ENCODE data around the gene TBC1D22A. TPM values are rescaled to one million over a fixed set of nuclear protein-coding genes. Genes with fewer than 3 reads are reported as not detected.

The TBC1D22A gene
- total RNA-seq, 1 experiment from 2014 or later: 26.0 TPM

DNA sequence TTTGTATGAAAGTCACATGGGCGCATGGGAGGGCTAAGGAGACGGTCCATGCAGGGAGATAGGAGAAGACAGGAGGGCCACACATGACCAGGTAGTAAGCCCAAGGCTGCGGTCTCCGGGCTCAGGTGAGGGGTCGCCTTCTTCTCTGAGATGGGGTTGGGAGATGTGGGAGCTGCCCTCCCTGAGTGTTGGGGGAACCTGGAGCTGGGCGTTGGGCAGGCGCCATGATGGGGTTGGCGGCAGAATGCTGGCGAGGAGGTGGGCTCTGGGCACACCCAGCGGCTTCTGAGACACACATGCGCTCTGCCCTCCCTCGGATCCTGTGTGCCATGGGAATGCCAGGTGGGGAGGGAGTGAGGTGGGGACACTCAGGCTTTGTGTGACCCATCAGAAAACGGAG is 254.8 kb downstream of the TBC1D22A start:
- CTCF ChIA-PET: interaction anchor here (0.9 to 1.2 kb wide), 2 partner anchors 10 to 22 kb away, joined by 3 to 4 read pairs; no protein-coding TSS in a partner anchor
- H3K27ac Mint-ChIP-seq (ENCODE audit: low read depth, unreplicated experiment): no peak overlapping the region
- no peak for DNase-seq (ENCODE audit: unreplicated experiment)
- BruUV-seq (replicated peaks): no TSS peak
- no peak overlapping the region for H3K4me3 Mint-ChIP-seq (ENCODE audit: unreplicated experiment)
- POLR2A ChIA-PET: no interaction called here
- no peaks in the 10 kb centered on the region for H3K27me3 Mint-ChIP-seq (ENCODE audit: insufficient read depth, unreplicated experiment)
- H3K4me1 Mint-ChIP-seq (ENCODE audit: insufficient read depth, unreplicated experiment): no peaks in the 10 kb centered on the region
- no peaks in the 10 kb centered on the region for H3K9me3 Mint-ChIP-seq (ENCODE audit: unreplicated experiment)
- intact Hi-C loops (cut with micrococcal nuclease): no loop called here
- H3K36me3 Mint-ChIP-seq (ENCODE audit: insufficient read depth, unreplicated experiment): peaks cover 15% of the 10 kb centered on the region
- TF ChIP-seq, protein P1, sequence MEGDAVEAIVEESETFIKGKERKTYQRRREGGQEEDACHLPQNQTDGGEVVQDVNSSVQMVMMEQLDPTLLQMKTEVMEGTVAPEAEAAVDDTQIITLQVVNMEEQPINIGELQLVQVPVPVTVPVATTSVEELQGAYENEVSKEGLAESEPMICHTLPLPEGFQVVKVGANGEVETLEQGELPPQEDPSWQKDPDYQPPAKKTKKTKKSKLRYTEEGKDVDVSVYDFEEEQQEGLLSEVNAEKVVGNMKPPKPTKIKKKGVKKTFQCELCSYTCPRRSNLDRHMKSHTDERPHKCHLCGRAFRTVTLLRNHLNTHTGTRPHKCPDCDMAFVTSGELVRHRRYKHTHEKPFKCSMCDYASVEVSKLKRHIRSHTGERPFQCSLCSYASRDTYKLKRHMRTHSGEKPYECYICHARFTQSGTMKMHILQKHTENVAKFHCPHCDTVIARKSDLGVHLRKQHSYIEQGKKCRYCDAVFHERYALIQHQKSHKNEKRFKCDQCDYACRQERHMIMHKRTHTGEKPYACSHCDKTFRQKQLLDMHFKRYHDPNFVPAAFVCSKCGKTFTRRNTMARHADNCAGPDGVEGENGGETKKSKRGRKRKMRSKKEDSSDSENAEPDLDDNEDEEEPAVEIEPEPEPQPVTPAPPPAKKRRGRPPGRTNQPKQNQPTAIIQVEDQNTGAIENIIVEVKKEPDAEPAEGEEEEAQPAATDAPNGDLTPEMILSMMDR (IDR thresholded peaks at IDR 0.05; ENCODE audit: unreplicated experiment): no peak

DNA sequence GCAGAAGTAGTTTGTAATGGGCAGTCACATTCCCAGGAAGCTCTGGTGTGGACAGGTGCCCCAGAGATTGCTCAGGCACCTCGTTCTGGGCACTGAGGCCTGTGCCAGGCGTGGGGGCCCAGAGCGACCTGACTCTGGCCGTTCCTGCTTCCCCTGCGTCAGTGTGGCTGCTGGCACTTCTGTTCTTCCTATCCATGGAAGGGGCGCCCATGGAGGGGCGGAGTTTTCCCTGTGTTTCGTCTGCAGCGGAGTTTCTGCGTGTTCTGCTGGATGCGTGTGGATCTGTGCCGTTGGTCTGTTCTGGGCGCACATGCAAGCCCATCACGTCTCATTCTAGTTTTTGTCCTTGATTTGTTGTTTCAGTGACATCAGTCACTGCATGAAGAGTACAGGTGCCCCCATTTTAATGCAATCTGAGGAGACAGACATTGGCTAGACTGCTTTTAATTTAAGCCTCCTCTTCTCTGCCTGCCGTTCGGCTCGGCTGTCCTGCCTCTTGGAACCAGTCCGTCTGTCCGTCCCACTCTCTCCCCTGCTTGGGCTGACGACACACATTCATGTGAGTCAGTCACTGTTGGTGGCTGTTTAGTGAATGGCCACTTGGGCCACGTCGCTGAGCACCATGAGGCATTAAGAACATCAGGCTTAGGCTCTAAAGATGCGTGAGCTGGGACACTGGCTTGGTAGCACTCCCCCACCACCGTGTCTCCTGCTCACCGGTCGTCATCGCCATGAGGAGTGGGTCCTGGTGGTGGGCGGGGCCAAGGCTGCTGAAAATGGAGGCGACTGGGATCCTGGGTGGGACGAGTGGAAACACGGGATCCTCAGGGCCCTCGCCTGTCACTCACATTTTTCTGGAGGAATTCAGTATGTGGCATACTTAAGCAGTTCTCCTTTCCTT is 255.8 kb downstream of the TBC1D22A start:
- Mint-ChIP-seq H3K36me3 (ENCODE audit: insufficient read depth, unreplicated experiment) (peaks cover 11% of the 10 kb centered on the region), H3K4me3 (ENCODE audit: unreplicated experiment) (no peak overlapping the region), H3K27ac (ENCODE audit: low read depth, unreplicated experiment) (no peak overlapping the region), H3K4me1 (ENCODE audit: insufficient read depth, unreplicated experiment) (no peaks in the 10 kb centered on the region), H3K27me3 (ENCODE audit: insufficient read depth, unreplicated experiment) (no peaks in the 10 kb centered on the region), H3K9me3 (ENCODE audit: unreplicated experiment) (no peaks in the 10 kb centered on the region)
- CTCF ChIA-PET: interaction anchor here (0.8 to 1.2 kb wide), 2 partner anchors 9 to 56 kb away, joined by 3 read pairs; no protein-coding TSS in a partner anchor
- TF ChIP-seq, protein P1 (IDR thresholded peaks at IDR 0.05; ENCODE audit: unreplicated experiment): no peak
- no TSS peak for BruUV-seq (replicated peaks)
- no peak for DNase-seq (ENCODE audit: unreplicated experiment)
- intact Hi-C loops (cut with micrococcal nuclease): no loop called here
- POLR2A ChIA-PET: no interaction called here

DNA sequence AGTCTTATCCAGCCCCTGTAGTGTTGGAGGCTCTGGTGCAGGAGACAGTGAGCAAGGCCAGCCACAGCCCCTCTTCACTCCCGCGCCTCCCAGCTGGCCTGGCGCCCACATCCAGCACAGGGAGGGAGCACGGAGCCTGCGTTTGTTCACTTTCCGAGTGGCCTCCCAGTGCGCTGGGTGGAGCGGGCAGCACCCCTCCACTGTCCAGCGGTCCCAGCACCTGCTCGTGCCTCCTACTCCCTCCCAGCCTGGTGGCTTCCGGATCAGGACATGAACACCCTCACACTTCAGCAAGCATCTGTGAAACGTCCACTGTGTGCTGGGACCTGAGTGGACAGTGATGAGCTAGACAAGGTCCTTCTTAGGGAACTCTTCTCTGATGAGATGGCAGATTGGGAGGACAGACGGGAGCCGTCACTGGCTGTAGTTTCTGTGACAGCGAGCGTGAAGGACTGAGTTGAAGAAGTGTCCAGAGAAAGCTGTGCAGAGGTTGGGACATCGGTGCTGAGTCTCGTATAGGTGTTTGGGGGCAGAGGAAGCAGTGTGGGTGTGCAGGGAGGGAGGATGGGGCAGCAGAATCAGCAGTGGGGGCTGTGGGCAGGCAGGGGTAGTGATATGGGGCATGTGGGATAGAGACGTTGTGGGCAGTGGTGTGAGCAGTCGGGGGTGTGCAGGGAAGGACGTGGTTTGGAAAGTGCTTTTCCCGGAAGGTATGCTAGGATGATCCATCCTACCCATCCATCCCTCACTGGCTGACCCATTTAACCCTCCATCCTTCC is 256.8 kb downstream of the TBC1D22A start:
- intact Hi-C loops (cut with micrococcal nuclease): no loop called here
- H3K4me1 Mint-ChIP-seq (ENCODE audit: insufficient read depth, unreplicated experiment): no peaks in the 10 kb centered on the region
- no peak for DNase-seq (ENCODE audit: unreplicated experiment)
- ChIA-PET CTCF (interaction anchor here (0.8 kb wide), 1 partner anchor 55 kb away, joined by 3 read pairs; no protein-coding TSS in a partner anchor), POLR2A (no interaction called here)
- TF ChIP-seq, protein P1 (IDR thresholded peaks at IDR 0.05; ENCODE audit: unreplicated experiment): no peak
- no peaks in the 10 kb centered on the region for H3K27me3 Mint-ChIP-seq (ENCODE audit: insufficient read depth, unreplicated experiment)
- no peak overlapping the region for H3K27ac Mint-ChIP-seq (ENCODE audit: low read depth, unreplicated experiment)
- no peaks in the 10 kb centered on the region for H3K9me3 Mint-ChIP-seq (ENCODE audit: unreplicated experiment)
- no peak overlapping the region for H3K4me3 Mint-ChIP-seq (ENCODE audit: unreplicated experiment)
- no TSS peak for BruUV-seq (replicated peaks)
- peaks cover 17% of the 10 kb centered on the region for H3K36me3 Mint-ChIP-seq (ENCODE audit: insufficient read depth, unreplicated experiment)

DNA sequence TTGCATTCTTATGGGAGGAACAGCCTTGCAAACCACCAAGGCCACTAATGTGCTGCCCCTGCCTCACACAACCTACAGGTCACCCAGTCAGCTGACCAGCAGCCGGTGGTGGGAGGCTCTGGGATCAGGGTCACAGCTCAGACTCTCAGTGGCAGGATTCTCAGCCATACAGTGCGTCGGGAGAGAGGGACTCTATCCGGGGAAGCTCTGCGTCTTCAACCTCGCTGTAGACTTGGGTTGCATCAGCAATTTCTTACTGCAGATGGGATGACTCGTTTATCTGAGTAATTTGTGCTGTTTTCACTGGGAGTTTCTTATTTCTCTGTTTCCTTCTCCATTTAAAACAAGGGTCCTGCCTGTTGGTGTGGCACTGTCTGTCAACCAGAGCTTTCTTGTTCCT is 257.7 kb downstream of the TBC1D22A start:
- Mint-ChIP-seq H3K9me3 (ENCODE audit: unreplicated experiment) (no peaks in the 10 kb centered on the region), H3K27ac (ENCODE audit: low read depth, unreplicated experiment) (no peak overlapping the region), H3K4me3 (ENCODE audit: unreplicated experiment) (no peak overlapping the region), H3K36me3 (ENCODE audit: insufficient read depth, unreplicated experiment) (peaks cover 17% of the 10 kb centered on the region), H3K27me3 (ENCODE audit: insufficient read depth, unreplicated experiment) (no peaks in the 10 kb centered on the region), H3K4me1 (ENCODE audit: insufficient read depth, unreplicated experiment) (no peaks in the 10 kb centered on the region)
- no peak for DNase-seq (ENCODE audit: unreplicated experiment)
- intact Hi-C loops (cut with micrococcal nuclease): no loop called here
- ChIA-PET POLR2A (no interaction called here), CTCF (interaction anchor here (0.7 kb wide), 1 partner anchor 98 kb away, joined by 4 read pairs; no protein-coding TSS in a partner anchor)
- TF ChIP-seq, protein P1 (IDR thresholded peaks at IDR 0.05; ENCODE audit: unreplicated experiment): no peak
- BruUV-seq (replicated peaks): no TSS peak
